ENCODE results near the gene SERPINB6.
"Not testable (repeated sequence)": the region's sequence is repeated elsewhere in the genome, so short reads cannot be mapped to it uniquely, and the experiment has no call there.

SERPINB6 gene

GRCh38 chr6:3011592-3011991 lies 40.2 kb upstream of the SERPINB6 start:
- Histone ChIP-seq H3K27me3 (ENCODE audit: insufficient read depth, low read length) (no peaks in the 10 kb centered on the region), H3K9ac (ENCODE audit: low read length) (no peak overlapping the region), H3K4me3 (ENCODE audit: low read depth, low read length, poor library complexity, severe bottlenecking) (no peak overlapping the region), H4K20me1 (ENCODE audit: insufficient read depth, low read length) (no peaks in the 10 kb centered on the region), H3K9me2 (ENCODE audit: low read depth, low read length) (no peaks in the 10 kb centered on the region), H3K4me2 (ENCODE audit: low read length) (no peak overlapping the region), H3K79me2 (ENCODE audit: insufficient read depth, low read length) (no peaks in the 10 kb centered on the region), H3K27ac (ENCODE audit: low read depth, low read length, poor library complexity, severe bottlenecking) (no peak overlapping the region), H3K9me3 (ENCODE audit: low read length) (peaks cover 17% of the 10 kb centered on the region), H3K4me1 (ENCODE audit: insufficient read depth, low read length, severe bottlenecking) (no peaks in the 10 kb centered on the region), H2AFZ (ENCODE audit: low read length) (no peak overlapping the region), H3F3A (ENCODE audit: insufficient read depth, low read length) (no peaks in the 10 kb centered on the region), H3K36me3 (ENCODE audit: insufficient read depth, low read length) (peaks cover 55% of the 10 kb centered on the region)
- TF ChIP-seq CTCF (IDR thresholded peaks at IDR 0.05; ENCODE audit: low read length), result no peak
- TF ChIP-seq EZH2 (IDR thresholded peaks at IDR 0.05; ENCODE audit: borderline replicate concordance, low read length), result no peak

DNA sequence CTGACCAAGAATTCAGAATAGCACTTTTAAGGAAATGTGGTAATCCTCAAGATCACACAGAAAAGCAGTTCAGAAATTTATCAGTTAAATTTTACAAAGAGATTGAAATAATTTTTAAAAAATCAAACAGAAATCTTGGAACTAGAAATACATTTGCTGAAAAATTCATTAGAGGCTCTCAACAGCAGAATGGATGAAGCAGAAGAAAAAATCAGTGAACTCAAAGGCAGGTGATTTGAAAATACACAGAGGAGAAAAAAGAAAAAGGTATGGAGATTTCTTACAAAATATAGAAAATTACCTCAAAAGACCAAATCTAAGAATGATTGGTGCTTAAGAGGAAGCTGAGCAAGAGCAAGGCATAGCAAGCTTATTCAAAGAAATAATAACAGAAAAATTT lies 39.8 kb upstream of the SERPINB6 start:
- Histone ChIP-seq H3K9me3 (ENCODE audit: low read length) (peaks cover 17% of the 10 kb centered on the region), H3K27ac (ENCODE audit: low read depth, low read length, poor library complexity, severe bottlenecking) (no peak overlapping the region), H3K4me2 (ENCODE audit: low read length) (no peak overlapping the region), H3F3A (ENCODE audit: insufficient read depth, low read length) (no peaks in the 10 kb centered on the region), H3K9me2 (ENCODE audit: low read depth, low read length) (no peaks in the 10 kb centered on the region), H3K9ac (ENCODE audit: low read length) (no peak overlapping the region), H3K36me3 (ENCODE audit: insufficient read depth, low read length) (peaks cover 60% of the 10 kb centered on the region), H3K79me2 (ENCODE audit: insufficient read depth, low read length) (no peaks in the 10 kb centered on the region), H4K20me1 (ENCODE audit: insufficient read depth, low read length) (no peaks in the 10 kb centered on the region), H2AFZ (ENCODE audit: low read length) (no peak overlapping the region), H3K27me3 (ENCODE audit: insufficient read depth, low read length) (no peaks in the 10 kb centered on the region), H3K4me3 (ENCODE audit: low read depth, low read length, poor library complexity, severe bottlenecking) (no peak overlapping the region), H3K4me1 (ENCODE audit: insufficient read depth, low read length, severe bottlenecking) (no peaks in the 10 kb centered on the region)
- no peak for TF ChIP-seq CTCF (IDR thresholded peaks at IDR 0.05; ENCODE audit: low read length)
- TF ChIP-seq EZH2 (IDR thresholded peaks at IDR 0.05; ENCODE audit: borderline replicate concordance, low read length), result no peak

DNA sequence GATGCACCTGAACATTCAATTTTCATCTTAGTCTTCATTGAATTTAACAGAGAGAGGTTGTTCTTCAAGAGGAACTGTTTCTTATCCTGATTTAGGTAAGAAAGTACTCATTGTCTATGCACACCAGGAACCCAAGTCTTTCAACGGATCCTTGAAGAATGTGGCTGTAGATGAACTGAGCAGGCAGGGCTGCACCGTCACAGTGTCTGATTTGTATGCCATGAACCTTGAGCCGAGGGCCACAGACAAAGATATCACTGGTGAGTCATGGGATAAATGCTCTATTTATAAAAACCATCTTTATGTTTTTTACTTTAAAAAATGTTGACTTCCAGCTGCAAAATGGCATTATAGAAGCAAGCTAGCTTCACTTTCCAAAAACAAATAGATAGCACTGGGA lies 38.6 kb upstream of the SERPINB6 start:
- H3K79me2 ChIP-seq (ENCODE audit: insufficient read depth, low read length), result no peaks in the 10 kb centered on the region
- no peaks in the 10 kb centered on the region for H3K4me1 ChIP-seq (ENCODE audit: insufficient read depth, low read length, severe bottlenecking)
- no peak overlapping the region for H3K9ac ChIP-seq (ENCODE audit: low read length)
- peaks cover 17% of the 10 kb centered on the region for H3K9me3 ChIP-seq (ENCODE audit: low read length)
- no peak overlapping the region for H3K4me2 ChIP-seq (ENCODE audit: low read length)
- no peaks in the 10 kb centered on the region for H3K27me3 ChIP-seq (ENCODE audit: insufficient read depth, low read length)
- TF ChIP-seq CTCF (IDR thresholded peaks at IDR 0.05; ENCODE audit: low read length), result no peak
- no peak for TF ChIP-seq EZH2 (IDR thresholded peaks at IDR 0.05; ENCODE audit: borderline replicate concordance, low read length)
- no peaks in the 10 kb centered on the region for H3K9me2 ChIP-seq (ENCODE audit: low read depth, low read length)
- H3K4me3 ChIP-seq (ENCODE audit: low read depth, low read length, poor library complexity, severe bottlenecking), result no peak overlapping the region
- peaks cover 66% of the 10 kb centered on the region for H3K36me3 ChIP-seq (ENCODE audit: insufficient read depth, low read length)
- H3K27ac ChIP-seq (ENCODE audit: low read depth, low read length, poor library complexity, severe bottlenecking), result no peak overlapping the region
- H4K20me1 ChIP-seq (ENCODE audit: insufficient read depth, low read length), result no peaks in the 10 kb centered on the region
- no peak overlapping the region for H2AFZ ChIP-seq (ENCODE audit: low read length)
- H3F3A ChIP-seq (ENCODE audit: insufficient read depth, low read length), result no peaks in the 10 kb centered on the region

DNA sequence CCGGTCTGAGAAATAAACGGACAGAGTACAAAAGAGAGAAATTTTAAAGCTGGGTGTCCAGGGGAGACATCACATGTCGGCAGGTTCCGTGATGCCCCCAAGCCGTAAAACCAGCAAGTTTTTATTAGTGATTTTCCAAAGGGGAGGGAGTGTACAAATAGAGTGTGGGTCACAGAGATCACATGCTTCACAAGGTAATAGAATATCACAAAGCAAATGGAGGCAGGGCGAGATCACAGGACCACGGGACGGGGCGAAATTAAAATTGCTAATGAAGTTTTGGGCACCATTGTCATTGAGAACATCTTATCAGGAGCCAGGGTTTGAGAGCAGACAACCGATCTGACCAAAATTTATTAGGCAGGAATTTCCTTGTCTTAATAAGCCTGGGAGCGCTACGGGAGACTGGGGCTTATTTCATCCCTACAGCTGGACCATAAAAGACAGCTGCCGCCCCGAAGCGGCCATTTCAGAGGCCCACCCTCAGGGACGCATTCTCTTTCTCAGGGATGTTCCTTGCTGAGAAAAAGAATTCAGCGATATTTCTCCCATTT lies 37.4 kb upstream of the SERPINB6 start:
- H3K27ac ChIP-seq (ENCODE audit: low read depth, low read length, poor library complexity, severe bottlenecking); H3K27me3 ChIP-seq (ENCODE audit: insufficient read depth, low read length); H3K4me3 ChIP-seq (ENCODE audit: low read depth, low read length, poor library complexity, severe bottlenecking); H3K79me2 ChIP-seq (ENCODE audit: insufficient read depth, low read length); H4K20me1 ChIP-seq (ENCODE audit: insufficient read depth, low read length); H2AFZ ChIP-seq (ENCODE audit: low read length); H3K9ac ChIP-seq (ENCODE audit: low read length); H3K4me2 ChIP-seq (ENCODE audit: low read length); H3F3A ChIP-seq (ENCODE audit: insufficient read depth, low read length); H3K9me2 ChIP-seq (ENCODE audit: low read depth, low read length); H3K4me1 ChIP-seq (ENCODE audit: insufficient read depth, low read length, severe bottlenecking): not testable (repeated sequence)
- Histone ChIP-seq H3K36me3 (ENCODE audit: insufficient read depth, low read length) (peaks cover 69% of the 10 kb centered on the region), H3K9me3 (ENCODE audit: low read length) (peaks cover 17% of the 10 kb centered on the region)
